HEK293 (cell line): ENCODE measurements around the gene NDST4.

Experiments used
- CTCF ChIA-PET: fragments of 350-600 bp; formaldehyde crosslinking; extraction: SDS; loops from one replicate; lab custom pipeline; 2021; ENCODE audit warnings: antibody characterized with exemption; lab: Yijun Ruan, JAX
- POLR2A ChIA-PET: fragments of 300-600 bp; formaldehyde crosslinking; extraction: SDS; loops from one replicate; lab custom pipeline; 2020; ENCODE audit warnings: antibody characterized with exemption, inconsistent platforms; lab: Yijun Ruan, JAX
- H3K27ac ChIP-seq: fragments of 200-500 bp; sonication (Bioruptor generic); 2 replicates; pipeline ENCODE4 v1.5.1; 2014; ENCODE audit warnings: low read depth, low read length, control low read depth, inconsistent platforms; ENCODE audit errors: extremely low read depth
- H3K36me3 ChIP-seq, 2 experiments: fragments of 200-500 bp in 1 of 2; sonication (Bioruptor generic) in 1 of 2; 1 replicate in 1 of 2; 2 replicates in 1 of 2; pipeline ENCODE4 v1.5.1; 2014 to 2017; ENCODE audit warnings: inconsistent platforms in 2 of 2, low read length in 2 of 2; ENCODE audit not compliant: control insufficient read depth in 2 of 2, insufficient read depth in 1 of 2
- H3K4me1 ChIP-seq: fragments of 200-500 bp; sonication (Bioruptor generic); 2 replicates; pipeline ENCODE4 v1.5.1; 2014; ENCODE audit warnings: mild to moderate bottlenecking, low read length, inconsistent platforms; ENCODE audit not compliant: control insufficient read depth, insufficient read depth
- H3K4me3 ChIP-seq: 2 replicates; pipeline ENCODE4 v1.5.1; 2011; ENCODE audit warnings: low read depth, mild to moderate bottlenecking, control low read depth, low read length, moderate library complexity
- H3K9me3 ChIP-seq: fragments of 200-500 bp; sonication (Bioruptor generic); 2 replicates; pipeline ENCODE4 v1.5.1; 2014; ENCODE audit warnings: low read depth, low read length, inconsistent platforms; ENCODE audit not compliant: control insufficient read depth, insufficient read depth
- BCL6B ChIP-seq: fragments of 450-650 bp; formaldehyde crosslinking; IDR thresholded peaks from 2 replicates; pipeline ENCODE4 v1.5.1; 2017; ENCODE audit warnings: missing biosample characterization, missing genetic modification characterization
- EGR2 ChIP-seq: fragments of 450-650 bp; formaldehyde crosslinking; IDR thresholded peaks from 2 replicates; pipeline ENCODE4 v1.5.1; 2016; ENCODE audit warnings: low read depth, missing biosample characterization, missing genetic modification characterization
- ELK4 ChIP-seq: IDR thresholded peaks from 2 replicates; pipeline ENCODE4 v1.6.1; 2011; ENCODE audit warnings: mild to moderate bottlenecking, low read depth, low read length, borderline replicate concordance
- GLI2 ChIP-seq: fragments of 450-650 bp; formaldehyde crosslinking; IDR thresholded peaks from 2 replicates; pipeline ENCODE4; 2017; ENCODE audit warnings: missing biosample characterization, missing genetic modification characterization, low read depth, borderline replicate concordance
- GLI4 ChIP-seq: fragments of 450-650 bp; formaldehyde crosslinking; IDR thresholded peaks from 2 replicates; pipeline ENCODE4 v1.5.1; 2016; ENCODE audit warnings: missing biosample characterization, missing genetic modification characterization
- KLF9 ChIP-seq: fragments of 450-650 bp; formaldehyde crosslinking; IDR thresholded peaks from 2 replicates; pipeline ENCODE4 v1.5.1; 2016; ENCODE audit warnings: missing biosample characterization, missing genetic modification characterization, low read depth
- OVOL3 ChIP-seq: fragments of 450-650 bp; formaldehyde crosslinking; IDR thresholded peaks from 2 replicates; pipeline ENCODE4 v1.5.1; 2016; ENCODE audit warnings: missing biosample characterization, missing genetic modification characterization
- REST ChIP-seq: fragments of 450-650 bp; formaldehyde crosslinking; IDR thresholded peaks from 2 replicates; pipeline ENCODE4 v1.5.1; 2016; ENCODE audit warnings: missing biosample characterization, missing genetic modification characterization
- SCRT2 ChIP-seq: fragments of 450-650 bp; formaldehyde crosslinking; IDR thresholded peaks from 2 replicates; pipeline ENCODE4 v1.5.1; 2016; ENCODE audit warnings: missing biosample characterization, missing genetic modification characterization
- YY1 ChIP-seq: fragments of 450-650 bp; formaldehyde crosslinking; IDR thresholded peaks from 2 replicates; pipeline ENCODE4 v1.5.1; 2018; ENCODE audit warnings: missing biosample characterization, missing genetic modification characterization
- ZBTB1 ChIP-seq: fragments of 450-650 bp; formaldehyde crosslinking; IDR thresholded peaks from 2 replicates; pipeline ENCODE4 v1.5.1; 2016; ENCODE audit warnings: missing biosample characterization, missing genetic modification characterization
- ZBTB49 ChIP-seq: fragments of 450-650 bp; formaldehyde crosslinking; IDR thresholded peaks from 2 replicates; pipeline ENCODE4 v1.5.1; 2016; ENCODE audit warnings: missing biosample characterization, missing genetic modification characterization, low read depth
- ZEB2 ChIP-seq: fragments of 450-650 bp; formaldehyde crosslinking; IDR thresholded peaks from 2 replicates; pipeline ENCODE4 v1.5.1; 2016; ENCODE audit warnings: missing biosample characterization, missing genetic modification characterization
- ZFP69B ChIP-seq: fragments of 450-650 bp; formaldehyde crosslinking; IDR thresholded peaks from 2 replicates; pipeline ENCODE4 v1.5.1; 2016; ENCODE audit warnings: missing biosample characterization, missing genetic modification characterization
- ZIC2 ChIP-seq: fragments of 450-650 bp; formaldehyde crosslinking; IDR thresholded peaks from 2 replicates; pipeline ENCODE4 v1.5.1; 2016; ENCODE audit warnings: missing biosample characterization, missing genetic modification characterization
- ZNF157 ChIP-seq: fragments of 450-650 bp; formaldehyde crosslinking; IDR thresholded peaks from 2 replicates; pipeline ENCODE4 v1.5.1; 2016; ENCODE audit warnings: missing biosample characterization, missing genetic modification characterization
- ZNF175 ChIP-seq: fragments of 450-650 bp; formaldehyde crosslinking; IDR thresholded peaks from 2 replicates; pipeline ENCODE4 v1.5.1; 2016; ENCODE audit warnings: missing biosample characterization, missing genetic modification characterization
- ZNF19 ChIP-seq: fragments of 450-650 bp; formaldehyde crosslinking; IDR thresholded peaks from 2 replicates; pipeline ENCODE4; 2016; ENCODE audit warnings: missing biosample characterization, missing genetic modification characterization, low read depth
- ZNF214 ChIP-seq: fragments of 450-650 bp; formaldehyde crosslinking; IDR thresholded peaks from 2 replicates; pipeline ENCODE4 v1.5.1; 2017; ENCODE audit warnings: missing biosample characterization, mild to moderate bottlenecking, missing genetic modification characterization, borderline replicate concordance
- ZNF221 ChIP-seq: fragments of 450-650 bp; formaldehyde crosslinking; IDR thresholded peaks from 2 replicates; pipeline ENCODE4 v1.5.1; 2017; ENCODE audit warnings: missing biosample characterization, missing genetic modification characterization, borderline replicate concordance
- ZNF248 ChIP-seq: fragments of 450-650 bp; formaldehyde crosslinking; IDR thresholded peaks from 2 replicates; pipeline ENCODE4 v1.5.1; 2017; ENCODE audit warnings: missing biosample characterization, missing genetic modification characterization
- ZNF423 ChIP-seq: fragments of 450-650 bp; formaldehyde crosslinking; IDR thresholded peaks from 2 replicates; pipeline ENCODE4 v1.5.1; 2016; ENCODE audit warnings: missing biosample characterization, missing genetic modification characterization
- ZNF433 ChIP-seq: fragments of 450-650 bp; formaldehyde crosslinking; IDR thresholded peaks from 2 replicates; pipeline ENCODE4 v1.5.1; 2016; ENCODE audit warnings: missing biosample characterization, missing genetic modification characterization, low read depth
- ZNF548 ChIP-seq: fragments of 450-650 bp; formaldehyde crosslinking; IDR thresholded peaks from 2 replicates; pipeline ENCODE4 v1.5.1; 2016; ENCODE audit warnings: missing biosample characterization, missing genetic modification characterization
- ZNF677 ChIP-seq: fragments of 450-650 bp; IDR thresholded peaks from 2 replicates; pipeline ENCODE4 v1.5.0; 2018; ENCODE audit warnings: missing biosample characterization, mild to moderate bottlenecking, missing genetic modification characterization, moderate library complexity
- ZNF776 ChIP-seq: fragments of 450-650 bp; formaldehyde crosslinking; IDR thresholded peaks from 2 replicates; pipeline ENCODE4 v1.5.0; 2017; ENCODE audit warnings: missing biosample characterization, missing genetic modification characterization, borderline replicate concordance
- ZNF785 ChIP-seq: fragments of 450-650 bp; formaldehyde crosslinking; IDR thresholded peaks from 2 replicates; pipeline ENCODE4 v1.5.1; 2016; ENCODE audit warnings: missing biosample characterization, missing genetic modification characterization
- TF ChIP-seq, protein P1 (sequence below): fragments of 450-650 bp; formaldehyde crosslinking; IDR thresholded peaks from 2 replicates; pipeline ENCODE4 v1.5.1; 2016; ENCODE audit warnings: missing biosample characterization, missing genetic modification characterization

NDST4 gene

GRCh38 chr4:114839986-114840385, 273.4 kb downstream of the NDST4 start (continued):
- TF ChIP-seq ZNF214 (tag by site-specific recombination) (no peak), ZNF175 (no peak), GLI4 (tag by site-specific recombination) (no peak), ZNF548 (no peak), ZNF677 (tag by site-specific recombination) (no peak), SCRT2 (no peak), ZFP69B (tag by site-specific recombination) (no peak), KLF9 (no peak), BCL6B (tag by site-specific recombination) (no peak), ZBTB1 (no peak)
- TF ChIP-seq, protein P1, sequence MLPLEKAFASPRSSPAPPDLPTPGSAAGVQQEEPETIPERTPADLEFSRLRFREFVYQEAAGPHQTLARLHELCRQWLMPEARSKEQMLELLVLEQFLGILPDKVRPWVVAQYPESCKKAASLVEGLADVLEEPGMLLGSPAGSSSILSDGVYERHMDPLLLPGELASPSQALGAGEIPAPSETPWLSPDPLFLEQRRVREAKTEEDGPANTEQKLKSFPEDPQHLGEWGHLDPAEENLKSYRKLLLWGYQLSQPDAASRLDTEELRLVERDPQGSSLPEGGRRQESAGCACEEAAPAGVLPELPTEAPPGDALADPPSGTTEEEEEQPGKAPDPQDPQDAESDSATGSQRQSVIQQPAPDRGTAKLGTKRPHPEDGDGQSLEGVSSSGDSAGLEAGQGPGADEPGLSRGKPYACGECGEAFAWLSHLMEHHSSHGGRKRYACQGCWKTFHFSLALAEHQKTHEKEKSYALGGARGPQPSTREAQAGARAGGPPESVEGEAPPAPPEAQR (tag by site-specific recombination) = no peak

- Histone ChIP-seq H3K36me3 (no peaks in the 10 kb centered on the region), H3K4me1 (no peaks in the 10 kb centered on the region)
- TF ChIP-seq ZNF433 (no peak), ZNF785 (no peak), ZNF157 (tag by site-specific recombination) (no peak), REST (tag by site-specific recombination) (no peak), ZBTB49 (tag by site-specific recombination) (no peak), ZNF776 (no peak), ZNF423 (tag by site-specific recombination) (no peak), ZNF19 (no peak), YY1 (tag by site-specific recombination) (no peak), OVOL3 (no peak), ZNF248 (tag by site-specific recombination) (no peak), ZEB2 (tag by site-specific recombination) (no peak), GLI2 (tag by site-specific recombination) (no peak), ZIC2 (tag by site-specific recombination) (no peak), ELK4 (no peak), EGR2 (tag by site-specific recombination) (no peak), ZNF221 (tag by site-specific recombination) (no peak)
- TF ChIP-seq, all 188 proteins: peak for 0
- Histone ChIP-seq H3K4me3 (no peak overlapping the region), H3K27ac (no peak overlapping the region), H3K9me3 (no peaks in the 10 kb centered on the region)
- ChIA-PET POLR2A (no interaction called here), CTCF (no interaction called here)
Observed at GRCh38 chr4:114830628-114831027, 282.8 kb downstream of the NDST4 start.
